HG03558 (cell line): ENCODE results near the gene USP34.
"Not testable (repeated sequence)": the region's sequence is repeated elsewhere in the genome, so short reads cannot be mapped to it uniquely, and the experiment has no call there.

Experiments used
- ATAC-seq: cut with Tn5 transposase; IDR thresholded peaks from one replicate; pipeline ENCODE4 v1.9.1; 2021; ENCODE audit warnings: moderate number of reproducible peaks; ENCODE audit not compliant: unreplicated experiment; ENCODE audit errors: extremely low read depth

USP34 gene

GRCh38 chr2:61470965-61471904 lies at the start of gene USP34:
USP34 (minus strand) TSS chr2:61471087; CDS start chr2:61470692, 395 bp downstream.
- no peak for ATAC-seq

GRCh38 chr2:61520261-61520660 lies 49.4 kb upstream of the USP34 start:
- ATAC-seq, result no peak

DNA sequence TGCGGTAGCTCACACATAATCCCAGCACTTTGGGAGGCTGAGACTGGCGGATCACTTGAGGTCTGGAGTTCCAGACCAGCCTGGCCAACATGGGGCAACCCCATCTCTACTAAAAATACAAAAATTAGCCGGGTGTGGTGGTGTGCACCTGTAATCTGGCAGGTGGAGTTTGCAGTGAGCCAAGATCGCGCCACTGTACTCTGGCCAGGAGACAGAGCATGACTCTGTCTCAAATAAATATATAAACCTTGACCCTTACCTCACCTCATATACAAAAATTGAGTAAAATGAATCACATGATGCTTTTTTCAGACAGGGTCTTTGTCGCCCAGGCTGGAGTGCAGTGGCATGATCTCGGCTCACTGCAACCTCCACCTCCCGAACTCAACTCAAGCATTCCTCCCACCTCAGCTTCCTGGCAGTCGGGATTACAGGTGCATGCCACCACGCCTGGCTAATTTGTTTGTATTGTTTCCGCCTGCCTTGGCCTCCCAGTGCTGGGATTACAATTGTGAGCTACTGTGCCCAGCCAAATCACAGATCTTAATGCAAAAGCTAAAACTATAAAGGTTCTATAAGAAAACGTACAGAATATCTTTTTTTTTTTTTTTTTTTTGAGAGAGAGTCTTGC lies 42.0 kb upstream of the USP34 start:
- no peak for ATAC-seq

- ATAC-seq, result no peak
Measured at GRCh38 chr2:61510674-61511671, 40.1 kb upstream of the USP34 start.

- no peak for ATAC-seq
Measured at GRCh38 chr2:61504949-61505348, 34.1 kb upstream of the USP34 start.

- no peak for ATAC-seq
Measured at GRCh38 chr2:61499060-61499459, 28.2 kb upstream of the USP34 start.

DNA sequence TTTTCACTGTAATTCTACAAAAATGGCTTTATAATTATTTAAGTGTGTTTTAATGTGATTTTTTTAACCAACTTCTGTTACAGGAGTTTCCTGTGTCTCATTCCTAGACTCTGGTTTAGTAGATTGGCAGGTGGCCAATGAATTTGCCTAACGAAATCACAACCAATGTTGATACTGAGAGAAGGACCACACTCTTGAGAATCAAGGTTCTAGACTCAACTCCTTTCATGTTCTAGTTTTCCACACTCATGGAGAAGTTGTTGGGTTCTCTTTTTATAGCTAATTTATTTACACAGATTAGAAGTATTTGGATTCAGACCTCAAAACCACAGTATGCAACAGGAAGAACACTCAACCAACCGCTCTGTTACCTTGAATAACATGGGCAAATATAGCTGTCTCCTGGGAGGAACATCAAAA lies 22.6 kb upstream of the USP34 start:
- ATAC-seq, result no peak

GRCh38 chr2:61492476-61492875 lies 21.6 kb upstream of the USP34 start:
- no peak for ATAC-seq

GRCh38 chr2:61485281-61485680 lies 14.4 kb upstream of the USP34 start:
- ATAC-seq, result no peak

GRCh38 chr2:61478086-61478485 lies 7.2 kb upstream of the USP34 start:
- no peak for ATAC-seq

DNA sequence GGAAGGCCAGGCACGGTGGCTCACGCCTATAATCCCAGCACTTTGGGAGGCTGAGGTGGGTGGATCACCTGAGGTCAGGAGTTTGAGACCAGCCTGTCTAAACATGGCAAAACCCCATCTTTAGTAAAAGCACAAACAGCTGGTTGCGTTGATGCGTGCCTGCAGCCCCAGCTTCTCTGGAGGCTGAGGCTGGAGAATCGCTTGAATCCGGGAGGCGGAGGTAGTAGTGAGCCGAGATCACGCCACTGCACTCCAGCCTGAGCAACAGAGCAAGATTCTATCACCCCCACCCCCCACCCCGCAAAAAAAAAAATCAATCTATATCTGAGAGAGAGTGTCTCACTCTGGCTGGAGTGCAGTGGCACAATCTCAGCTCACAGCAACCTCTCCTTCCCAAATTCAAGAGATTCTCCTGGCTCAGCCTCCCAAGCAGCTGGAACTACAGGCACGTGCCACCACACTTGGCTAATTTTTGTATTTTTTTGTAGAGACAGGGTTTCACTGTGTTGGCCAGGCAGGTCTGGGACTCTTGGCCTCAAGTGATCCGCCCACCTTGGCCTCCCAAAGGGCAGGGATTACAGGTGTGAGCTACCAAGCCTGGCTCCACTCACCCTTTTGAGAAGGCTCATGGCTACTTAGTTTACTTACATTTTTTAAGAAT lies 6.2 kb upstream of the USP34 start:
- not testable (repeated sequence) for ATAC-seq

DNA sequence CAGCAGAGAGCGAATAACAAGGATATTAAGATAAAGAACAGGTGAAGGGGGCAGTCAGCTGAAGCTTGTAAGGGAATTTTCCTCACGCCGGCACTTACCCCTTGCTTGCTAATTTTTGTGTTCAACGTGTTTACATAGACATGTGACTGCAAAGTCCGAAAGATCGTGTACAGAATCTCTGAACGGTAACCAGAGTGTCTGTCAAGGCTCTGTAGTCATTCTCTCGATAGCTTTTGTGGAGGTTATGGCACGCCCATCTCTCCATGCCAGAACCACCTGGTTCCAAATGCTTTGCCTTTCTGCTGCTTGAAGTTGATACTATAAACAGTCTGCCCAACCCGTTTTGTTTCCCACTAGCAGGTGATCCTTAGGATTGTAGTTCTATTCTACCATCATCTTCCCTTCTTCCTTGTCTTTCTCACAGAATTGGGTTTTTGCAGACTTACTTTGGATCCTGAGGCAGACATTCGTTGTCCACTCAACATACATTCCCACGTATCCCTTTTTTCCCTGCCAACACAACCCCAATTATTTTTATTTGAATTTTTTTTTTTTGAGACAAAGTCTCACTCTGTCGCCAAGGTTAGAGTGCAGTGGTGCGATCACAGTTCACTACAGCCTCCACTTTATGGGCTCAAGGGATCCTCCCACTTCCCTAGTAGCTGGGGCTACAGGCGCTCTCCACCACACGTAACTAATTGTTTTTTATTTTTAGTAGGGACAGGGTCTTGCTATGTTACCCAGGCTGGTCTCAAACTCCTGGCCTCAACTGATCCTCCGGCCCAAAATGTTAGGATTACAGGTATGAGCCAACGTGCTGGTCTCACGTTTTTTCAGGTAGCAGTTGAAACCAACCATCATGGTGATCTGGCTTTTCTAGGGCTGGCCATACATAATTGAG lies 1.3 kb upstream of the USP34 start:
- ATAC-seq, result no peak

DNA sequence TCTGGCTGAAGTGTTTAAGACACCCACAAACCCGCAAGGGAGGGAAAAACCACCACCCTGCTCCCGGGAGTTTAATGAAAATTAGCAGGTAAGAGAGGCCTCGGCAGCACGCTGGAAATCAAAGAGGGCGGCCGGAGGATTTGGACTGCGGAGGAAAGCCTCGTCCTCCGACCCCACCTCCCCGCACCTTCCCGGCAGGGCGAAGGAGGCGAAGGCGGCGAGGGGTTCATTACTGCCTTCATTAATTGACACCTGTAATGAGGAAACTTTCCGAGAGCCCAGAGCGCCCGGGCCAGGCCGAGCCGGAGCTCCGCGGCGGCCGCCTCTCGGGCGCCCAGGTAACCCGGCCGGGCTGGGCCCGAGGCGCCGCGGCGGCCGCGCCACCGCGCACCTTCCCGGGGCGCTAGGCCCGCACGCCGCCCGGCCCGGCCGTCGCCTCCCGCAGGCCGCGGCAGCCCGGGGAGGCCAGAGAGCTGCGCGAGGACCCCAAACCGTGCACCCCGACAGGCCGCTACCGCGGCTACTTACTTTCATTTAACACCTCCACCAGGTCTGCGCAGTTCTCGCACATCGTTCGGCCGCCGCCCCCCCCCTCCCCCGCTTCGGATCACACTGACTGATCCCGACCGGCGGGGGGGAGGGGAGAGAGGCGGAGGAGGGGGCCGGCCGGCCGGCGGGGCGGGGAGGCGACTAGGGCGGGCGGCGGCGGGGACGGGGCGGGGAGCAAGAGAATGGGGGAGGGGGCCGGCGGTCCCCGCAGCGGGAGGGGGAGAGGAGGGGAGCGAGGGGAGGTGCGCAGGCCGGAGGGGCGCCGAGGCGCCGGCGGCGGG lies 550 bp downstream of the USP34 start:
- ATAC-seq, result no peak

DNA sequence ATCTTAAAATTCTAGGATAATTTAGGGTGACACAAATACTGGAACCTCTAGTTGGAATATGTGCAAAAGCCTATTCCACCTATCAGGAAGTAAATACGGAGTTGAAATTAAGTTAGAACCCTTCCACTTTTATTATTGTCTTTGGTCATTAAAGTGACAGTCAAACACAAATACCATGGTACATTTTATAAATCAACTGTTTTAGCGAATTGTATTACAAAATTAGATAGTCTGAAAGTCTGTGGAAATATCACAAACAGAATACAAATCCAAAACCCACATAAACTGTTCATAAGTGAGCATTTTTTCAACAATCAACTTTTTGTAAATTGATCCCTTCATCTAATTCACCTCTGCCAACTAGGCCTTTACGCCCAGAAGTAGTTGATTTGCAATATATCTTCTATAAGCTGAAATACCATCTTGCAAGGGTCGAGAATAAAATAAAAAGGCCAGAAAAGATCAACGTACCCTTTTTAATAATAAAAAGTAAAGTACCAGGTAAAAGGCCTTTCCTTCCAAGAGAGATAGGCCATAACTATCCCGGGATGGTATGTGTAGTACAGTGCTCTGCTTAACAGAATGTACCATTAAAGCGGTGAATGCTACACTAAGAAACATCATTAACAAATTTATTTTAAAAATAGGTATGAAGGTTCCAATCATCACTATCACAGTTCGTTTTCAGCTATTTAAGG lies 1.3 kb downstream of the USP34 start:
- ATAC-seq, result no peak

DNA sequence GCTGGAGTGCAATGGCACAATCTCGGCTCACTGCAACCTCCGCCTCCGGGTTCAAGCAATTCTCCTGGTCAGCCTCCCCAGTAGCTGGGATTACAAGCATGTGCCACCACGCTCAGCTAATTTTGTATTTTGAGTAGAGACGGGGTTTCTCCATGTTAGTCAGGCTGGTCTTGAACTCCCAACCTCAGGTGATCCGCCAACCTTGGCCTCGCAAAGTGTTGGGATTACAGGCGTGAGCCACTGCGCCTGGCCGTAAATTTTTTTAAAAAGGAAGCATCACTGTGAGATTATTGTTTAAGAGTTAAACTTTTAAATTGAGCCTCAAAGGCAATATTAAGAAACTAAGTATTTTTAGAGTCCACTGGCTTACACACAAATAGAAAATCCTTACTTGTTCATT lies 2.7 kb downstream of the USP34 start:
- not testable (repeated sequence) for ATAC-seq

GRCh38 chr2:61465045-61465444 lies 5.8 kb downstream of the USP34 start:
- ATAC-seq, result no peak

- ATAC-seq, result no peak
Measured at GRCh38 chr2:61463769-61464475, 7.0 kb downstream of the USP34 start.
